ENCODE measurements around the gene DCBLD2. TPM values are rescaled to one million over a fixed set of nuclear protein-coding genes. Genes with fewer than 3 reads are reported as not detected.
"Not testable (repeated sequence)": the region's sequence is repeated elsewhere in the genome, so short reads cannot be mapped to it uniquely, and the experiment has no call there.

Gene DCBLD2
- total and polyA plus RNA-seq, 2 experiments from 2014 or later = 68.3 to 203 TPM

DNA sequence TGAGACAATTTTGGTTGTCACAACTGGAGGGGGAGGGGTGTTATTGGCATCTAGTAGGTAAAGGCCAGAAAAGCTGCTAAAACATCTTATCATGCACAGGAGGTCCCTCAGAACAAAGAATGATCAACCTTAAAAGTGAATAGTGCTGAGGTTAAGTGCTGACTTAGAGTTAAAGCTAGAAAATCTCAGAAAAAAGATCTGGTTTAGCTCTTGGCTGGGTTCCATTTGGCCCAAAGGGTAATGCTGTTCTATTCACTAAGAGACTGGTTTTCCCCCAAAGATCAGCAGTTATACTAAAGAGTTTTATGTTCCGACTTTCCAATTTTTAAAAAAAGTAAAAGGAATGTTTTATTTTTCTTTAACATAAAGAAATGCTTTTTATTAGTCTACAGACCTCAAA is 15.6 kb downstream of the DCBLD2 start:
- Histone ChIP-seq H3K4me2 (ENCODE audit: unreplicated experiment) (peak overlapping the region; percentile 73), H3K27me3 (replicated peaks; ENCODE audit: insufficient read depth) (no peaks in the 10 kb centered on the region), H4K20me1 (ENCODE audit: insufficient read depth) (peaks cover 10% of the 10 kb centered on the region), H3K9me2 (ENCODE audit: insufficient read depth) (no peaks in the 10 kb centered on the region), H3K9me3 (ENCODE audit: low read depth) (no peaks in the 10 kb centered on the region), H3K4me1 (ENCODE audit: insufficient read depth) (peaks cover 75% of the 10 kb centered on the region), H2AFZ (no peak overlapping the region), H3F3A (ENCODE audit: insufficient read depth) (peaks cover 91% of the 10 kb centered on the region), H3K36me3 (ENCODE audit: low read depth) (peaks cover 11% of the 10 kb centered on the region), H3K79me2 (ENCODE audit: insufficient read depth) (peaks cover 100% of the 10 kb centered on the region), H3K4me3 (no peak overlapping the region), H3K9ac (no peak overlapping the region), H3K27ac (no peak overlapping the region)
- TF ChIP-seq EZH2phosphoT487 (IDR thresholded peaks at IDR 0.05; ENCODE audit: insufficient read depth, low read depth) (no peak), EZH2 (IDR thresholded peaks at IDR 0.05; ENCODE audit: insufficient read depth, poor library complexity, severe bottlenecking) (no peak)
- in situ Hi-C loops (cut with MboI) = no loop called here
- WGBS, 2 experiments (ENCODE audit: low coverage in 1 of 2, low lambda C conversion rate in 2 of 2, missing lambda C conversion rate in 2 of 2) = 59 to 61% methylated on average over 1 of the region's 1 CpG
- peak; percentile 33 for DNase-seq

DNA sequence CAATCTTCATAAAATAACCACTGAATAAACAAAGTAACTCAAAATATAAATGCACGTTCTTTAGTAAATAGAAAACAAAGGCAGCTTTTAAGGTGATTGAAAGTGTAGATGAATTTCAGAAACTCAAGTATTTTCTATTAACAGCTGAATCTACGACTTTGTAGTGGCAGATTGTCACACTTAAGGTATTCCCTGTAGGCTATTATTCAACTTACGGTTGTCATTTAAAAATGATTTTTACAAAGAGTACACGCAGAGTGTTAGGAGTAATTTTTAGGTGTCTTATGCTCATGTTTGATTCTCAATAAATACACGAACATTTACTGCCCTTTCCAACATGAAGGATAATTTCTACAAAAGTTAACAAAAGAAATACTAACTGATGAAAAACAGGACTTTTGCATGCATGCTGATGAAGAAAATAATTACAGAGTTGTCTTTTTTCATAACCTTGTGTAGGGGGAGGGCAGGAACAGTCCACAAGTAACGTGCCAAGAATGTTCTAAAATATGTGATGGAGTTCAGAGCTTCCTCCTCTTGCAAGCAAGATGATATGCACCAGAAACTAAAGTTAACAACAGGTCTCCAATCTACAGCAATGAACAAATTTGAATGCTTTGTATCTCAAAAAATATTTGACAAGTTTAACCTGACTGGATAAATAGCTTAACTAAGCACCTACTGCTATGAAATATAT is 16.7 kb downstream of the DCBLD2 start:
- H3K9me3 ChIP-seq (ENCODE audit: low read depth) = no peaks in the 10 kb centered on the region
- peak overlapping the region; percentile 73 for H3K4me2 ChIP-seq (ENCODE audit: unreplicated experiment)
- peaks cover 21% of the 10 kb centered on the region for H3K36me3 ChIP-seq (ENCODE audit: low read depth)
- TF ChIP-seq EZH2 (IDR thresholded peaks at IDR 0.05; ENCODE audit: insufficient read depth, poor library complexity, severe bottlenecking) = no peak
- TF ChIP-seq EZH2phosphoT487 (IDR thresholded peaks at IDR 0.05; ENCODE audit: insufficient read depth, low read depth) = no peak
- peaks cover 4% of the 10 kb centered on the region for H4K20me1 ChIP-seq (ENCODE audit: insufficient read depth)
- 46 to 49% methylated on average over 6 of the region's 6 CpGs for WGBS, 2 experiments (ENCODE audit: low coverage in 1 of 2, low lambda C conversion rate in 2 of 2, missing lambda C conversion rate in 2 of 2)
- peak overlapping the region; percentile 23; the same call in 1 of the 2 replicates for H2AFZ ChIP-seq
- peak overlapping the region; percentile 22 for H3K27ac ChIP-seq
- no peaks in the 10 kb centered on the region for H3K27me3 ChIP-seq (replicated peaks; ENCODE audit: insufficient read depth)
- in situ Hi-C loops (cut with MboI) = no loop called here
- peak; percentile 61 for DNase-seq
- peaks cover 65% of the 10 kb centered on the region for H3K4me1 ChIP-seq (ENCODE audit: insufficient read depth)
- H3K79me2 ChIP-seq (ENCODE audit: insufficient read depth) = peaks cover 100% of the 10 kb centered on the region
- peak overlapping the region; percentile 53 for H3K4me3 ChIP-seq
- peaks cover 91% of the 10 kb centered on the region for H3F3A ChIP-seq (ENCODE audit: insufficient read depth)
- no peaks in the 10 kb centered on the region for H3K9me2 ChIP-seq (ENCODE audit: insufficient read depth)
- H3K9ac ChIP-seq = no peak overlapping the region; the same call in 1 of the 2 replicates

DNA sequence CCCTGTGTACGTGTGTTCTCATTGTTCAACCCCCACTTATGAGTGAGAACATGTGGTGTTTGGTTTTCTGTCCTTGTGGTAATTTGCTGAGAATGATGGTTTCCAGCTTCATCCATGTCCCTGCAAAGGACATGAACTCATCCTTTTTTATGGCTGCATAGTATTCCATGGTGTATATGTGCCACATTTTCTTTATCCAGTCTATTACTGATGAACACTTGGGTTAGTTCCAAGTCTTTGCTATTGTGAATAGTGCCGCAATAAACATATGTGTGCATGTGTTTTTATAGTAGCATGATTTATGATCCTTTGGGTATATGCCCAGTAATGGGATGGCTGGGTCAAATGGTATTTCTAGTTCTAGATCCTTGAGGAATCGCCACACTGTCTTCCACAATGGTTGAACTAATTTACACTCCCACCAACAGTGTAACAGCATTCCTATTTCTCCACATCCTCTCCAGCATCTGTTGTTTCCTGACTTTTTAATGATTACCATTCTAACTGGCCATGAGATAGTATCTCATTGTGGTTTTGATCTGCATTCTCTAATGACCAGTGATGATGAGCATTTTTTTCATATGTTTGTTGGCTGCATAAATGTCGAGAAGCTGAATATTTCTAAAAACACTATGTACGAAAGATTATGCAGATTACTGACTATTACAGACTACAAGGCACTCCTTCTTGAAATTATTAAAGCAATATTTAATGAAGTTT is 18.7 kb downstream of the DCBLD2 start:
- DNase-seq = peak; percentile 8
- in situ Hi-C loops (cut with MboI); H3K9me2 ChIP-seq (ENCODE audit: insufficient read depth); H4K20me1 ChIP-seq (ENCODE audit: insufficient read depth); H2AFZ ChIP-seq; H3K9ac ChIP-seq; H3K27me3 ChIP-seq (replicated peaks; ENCODE audit: insufficient read depth); H3K4me2 ChIP-seq (ENCODE audit: unreplicated experiment); H3K9me3 ChIP-seq (ENCODE audit: low read depth); H3K4me3 ChIP-seq: not testable (repeated sequence)
- 81 to 86% methylated on average over 5 of the region's 5 CpGs for WGBS, 2 experiments (ENCODE audit: low coverage in 1 of 2, low lambda C conversion rate in 2 of 2, missing lambda C conversion rate in 2 of 2)
- peaks cover 34% of the 10 kb centered on the region for H3K36me3 ChIP-seq (ENCODE audit: low read depth)
- H3K79me2 ChIP-seq (ENCODE audit: insufficient read depth) = peaks cover 100% of the 10 kb centered on the region
- peaks cover 85% of the 10 kb centered on the region for H3F3A ChIP-seq (ENCODE audit: insufficient read depth)
- H3K4me1 ChIP-seq (ENCODE audit: insufficient read depth) = peaks cover 46% of the 10 kb centered on the region
- H3K27ac ChIP-seq = 0 out of 2 replicates have a peak overlapping the region, but pooled peaks have one; percentile 22

DNA sequence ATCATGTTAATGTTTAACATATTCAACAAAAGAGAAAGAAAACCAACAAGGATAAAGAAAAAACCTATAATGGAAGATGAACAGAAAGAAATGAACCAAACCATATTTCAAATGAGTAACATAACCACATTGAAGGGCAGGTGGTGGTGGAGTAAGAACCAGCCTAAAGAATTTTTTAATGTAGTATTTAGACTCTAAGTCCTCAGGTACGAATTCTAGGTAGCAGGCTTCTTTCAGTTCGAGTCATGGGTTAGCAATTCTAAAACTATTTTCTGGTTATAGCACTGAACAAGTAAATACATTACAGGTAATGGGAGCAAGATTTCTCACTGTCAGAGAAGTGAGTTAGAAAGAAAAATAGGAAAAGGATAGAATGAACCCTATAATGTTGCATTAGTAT is 24.4 kb downstream of the DCBLD2 start:
- H3K79me2 ChIP-seq (ENCODE audit: insufficient read depth) = peaks cover 100% of the 10 kb centered on the region
- peaks cover 89% of the 10 kb centered on the region for H3F3A ChIP-seq (ENCODE audit: insufficient read depth)
- H3K27ac ChIP-seq = no peak overlapping the region
- H3K27me3 ChIP-seq (replicated peaks; ENCODE audit: insufficient read depth) = no peaks in the 10 kb centered on the region
- H3K9me2 ChIP-seq (ENCODE audit: insufficient read depth) = no peaks in the 10 kb centered on the region
- peaks cover 61% of the 10 kb centered on the region for H3K36me3 ChIP-seq (ENCODE audit: low read depth)
- no peak overlapping the region for H3K9ac ChIP-seq
- 0 out of 2 replicates have a peak, but pooled peaks cover 5% of the 10 kb centered on the region for H4K20me1 ChIP-seq (ENCODE audit: insufficient read depth)
- DNase-seq = no peak
- H3K9me3 ChIP-seq (ENCODE audit: low read depth) = no peaks in the 10 kb centered on the region
- no peak for TF ChIP-seq EZH2 (IDR thresholded peaks at IDR 0.05; ENCODE audit: insufficient read depth, poor library complexity, severe bottlenecking)
- TF ChIP-seq EZH2phosphoT487 (IDR thresholded peaks at IDR 0.05; ENCODE audit: insufficient read depth, low read depth) = no peak
- peaks cover 18% of the 10 kb centered on the region; the same call in 1 of the 2 replicates for H3K4me1 ChIP-seq (ENCODE audit: insufficient read depth)
- H3K4me3 ChIP-seq = no peak overlapping the region
- H3K4me2 ChIP-seq (ENCODE audit: unreplicated experiment) = no peak overlapping the region
- H2AFZ ChIP-seq = no peak overlapping the region
- WGBS, 2 experiments (ENCODE audit: low coverage in 1 of 2, low lambda C conversion rate in 2 of 2, missing lambda C conversion rate in 2 of 2) = 94 to 96% methylated on average over 2 of the region's 2 CpGs
- in situ Hi-C loops (cut with MboI) = no loop called here

All from GM23248 (cell line).